Measurements from ENCODE around the gene ANKRD18A. TPM values are rescaled to one million over a fixed set of nuclear protein-coding genes. Genes with fewer than 3 reads are reported as not detected.
"Not testable (repeated sequence)": the region's sequence is repeated elsewhere in the genome, so short reads cannot be mapped to it uniquely, and the experiment has no call there.

Gene ANKRD18A
- total and polyA plus RNA-seq, 2 experiments from 2014 or later = 0.53 to 0.59 TPM

GRCh38 chr9:38580112-38580511, 40.3 kb downstream of the ANKRD18A start:
- DNase-seq (ENCODE audit: low spot score); H3K79me2 ChIP-seq; H3K4me3 ChIP-seq; H4K20me1 ChIP-seq (ENCODE audit: insufficient read depth, poor library complexity, severe bottlenecking); H3K4me2 ChIP-seq; H2AFZ ChIP-seq; H3K9me2 ChIP-seq (replicated peaks; ENCODE audit: insufficient read depth); H3K27ac ChIP-seq; H3K4me1 ChIP-seq (ENCODE audit: insufficient read depth); H3K27me3 ChIP-seq; H3K9me3 ChIP-seq (ENCODE audit: low read depth); H3K36me3 ChIP-seq (replicated peaks; ENCODE audit: insufficient read depth, low read depth): not testable (repeated sequence)
- WGBS (ENCODE audit: low lambda C conversion rate, missing lambda C conversion rate) = 92% methylated on average over 3 of the region's 3 CpGs

GRCh38 chr9:38576181-38576580, 44.2 kb downstream of the ANKRD18A start:
- H3K4me1 ChIP-seq (ENCODE audit: insufficient read depth); H3K27me3 ChIP-seq; H3K36me3 ChIP-seq (replicated peaks; ENCODE audit: insufficient read depth, low read depth); DNase-seq (ENCODE audit: low spot score); H3K9me2 ChIP-seq (replicated peaks; ENCODE audit: insufficient read depth); H3K9me3 ChIP-seq (ENCODE audit: low read depth); H3K79me2 ChIP-seq; H3K4me2 ChIP-seq; H4K20me1 ChIP-seq (ENCODE audit: insufficient read depth, poor library complexity, severe bottlenecking); H3K27ac ChIP-seq; H2AFZ ChIP-seq; H3K4me3 ChIP-seq: not testable (repeated sequence)
- 63% methylated on average over 1 of the region's 1 CpG for WGBS (ENCODE audit: low lambda C conversion rate, missing lambda C conversion rate)

- not testable (repeated sequence) for H3K36me3 ChIP-seq (replicated peaks; ENCODE audit: insufficient read depth, low read depth); H3K4me1 ChIP-seq (ENCODE audit: insufficient read depth); H3K9me3 ChIP-seq (ENCODE audit: low read depth); H3K27me3 ChIP-seq; H3K4me3 ChIP-seq; DNase-seq (ENCODE audit: low spot score); H3K79me2 ChIP-seq; H3K4me2 ChIP-seq; H3K9me2 ChIP-seq (replicated peaks; ENCODE audit: insufficient read depth); H4K20me1 ChIP-seq (ENCODE audit: insufficient read depth, poor library complexity, severe bottlenecking); H2AFZ ChIP-seq
- peak overlapping the region; percentile 54 for H3K27ac ChIP-seq
- 87% methylated on average over 1 of the region's 1 CpG for WGBS (ENCODE audit: low lambda C conversion rate, missing lambda C conversion rate)
Observed at GRCh38 chr9:38566048-38566447, 54.3 kb downstream of the ANKRD18A start.

GRCh38 chr9:38565178-38565577, 55.2 kb downstream of the ANKRD18A start:
- not testable (repeated sequence) for H3K4me3 ChIP-seq; H2AFZ ChIP-seq; H3K9me2 ChIP-seq (replicated peaks; ENCODE audit: insufficient read depth); H4K20me1 ChIP-seq (ENCODE audit: insufficient read depth, poor library complexity, severe bottlenecking); H3K4me1 ChIP-seq (ENCODE audit: insufficient read depth); H3K27me3 ChIP-seq; H3K79me2 ChIP-seq; H3K4me2 ChIP-seq; H3K36me3 ChIP-seq (replicated peaks; ENCODE audit: insufficient read depth, low read depth); H3K9me3 ChIP-seq (ENCODE audit: low read depth); DNase-seq (ENCODE audit: low spot score)
- 83% methylated on average over 1 of the region's 4 CpGs for WGBS (ENCODE audit: low lambda C conversion rate, missing lambda C conversion rate)
- peak overlapping the region; percentile 54 for H3K27ac ChIP-seq

GRCh38 chr9:38563911-38564310, 56.5 kb downstream of the ANKRD18A start:
- not testable (repeated sequence) for DNase-seq (ENCODE audit: low spot score); H3K9me2 ChIP-seq (replicated peaks; ENCODE audit: insufficient read depth); H3K79me2 ChIP-seq; H3K4me1 ChIP-seq (ENCODE audit: insufficient read depth); H4K20me1 ChIP-seq (ENCODE audit: insufficient read depth, poor library complexity, severe bottlenecking); H2AFZ ChIP-seq; H3K36me3 ChIP-seq (replicated peaks; ENCODE audit: insufficient read depth, low read depth); H3K27me3 ChIP-seq; H3K27ac ChIP-seq; H3K4me2 ChIP-seq; H3K9me3 ChIP-seq (ENCODE audit: low read depth); H3K4me3 ChIP-seq
- 83% methylated on average over 1 of the region's 1 CpG for WGBS (ENCODE audit: low lambda C conversion rate, missing lambda C conversion rate)

- H3K9me2 ChIP-seq (replicated peaks; ENCODE audit: insufficient read depth); H2AFZ ChIP-seq; H3K4me3 ChIP-seq; H3K4me2 ChIP-seq; H3K36me3 ChIP-seq (replicated peaks; ENCODE audit: insufficient read depth, low read depth); H3K27ac ChIP-seq; H3K9me3 ChIP-seq (ENCODE audit: low read depth); DNase-seq (ENCODE audit: low spot score); H3K4me1 ChIP-seq (ENCODE audit: insufficient read depth); H3K27me3 ChIP-seq; H4K20me1 ChIP-seq (ENCODE audit: insufficient read depth, poor library complexity, severe bottlenecking); H3K79me2 ChIP-seq: not testable (repeated sequence)
- 59% methylated on average over 2 of the region's 2 CpGs for whole genome bisulfite sequencing (ENCODE audit: low lambda C conversion rate, missing lambda C conversion rate)
Observed at GRCh38 chr9:38561134-38561533, 59.3 kb downstream of the ANKRD18A start.

GRCh38 chr9:38559172-38559571, 61.2 kb downstream of the ANKRD18A start:
- H3K4me2 ChIP-seq; H3K36me3 ChIP-seq (replicated peaks; ENCODE audit: insufficient read depth, low read depth); H3K4me3 ChIP-seq; DNase-seq (ENCODE audit: low spot score); H3K4me1 ChIP-seq (ENCODE audit: insufficient read depth); H3K27me3 ChIP-seq; H2AFZ ChIP-seq; H3K9me2 ChIP-seq (replicated peaks; ENCODE audit: insufficient read depth); H3K9me3 ChIP-seq (ENCODE audit: low read depth); H4K20me1 ChIP-seq (ENCODE audit: insufficient read depth, poor library complexity, severe bottlenecking); H3K79me2 ChIP-seq; H3K27ac ChIP-seq: not testable (repeated sequence)
- 87% methylated on average over 3 of the region's 3 CpGs for WGBS (ENCODE audit: low lambda C conversion rate, missing lambda C conversion rate)

GRCh38 chr9:38557746-38558145, 62.6 kb downstream of the ANKRD18A start:
- H3K9me2 ChIP-seq (replicated peaks; ENCODE audit: insufficient read depth); DNase-seq (ENCODE audit: low spot score); H3K27ac ChIP-seq; H3K9me3 ChIP-seq (ENCODE audit: low read depth); H3K4me1 ChIP-seq (ENCODE audit: insufficient read depth); H2AFZ ChIP-seq; H3K27me3 ChIP-seq; H4K20me1 ChIP-seq (ENCODE audit: insufficient read depth, poor library complexity, severe bottlenecking); H3K36me3 ChIP-seq (replicated peaks; ENCODE audit: insufficient read depth, low read depth); H3K79me2 ChIP-seq; H3K4me3 ChIP-seq; H3K4me2 ChIP-seq: not testable (repeated sequence)
- WGBS (ENCODE audit: low lambda C conversion rate, missing lambda C conversion rate) = 86% methylated on average over 1 of the region's 1 CpG

GRCh38 chr9:38554966-38555365, 65.4 kb downstream of the ANKRD18A start:
- H3K27me3 ChIP-seq; H3K4me3 ChIP-seq; H3K27ac ChIP-seq; H3K4me2 ChIP-seq; H2AFZ ChIP-seq; H3K79me2 ChIP-seq; H3K4me1 ChIP-seq (ENCODE audit: insufficient read depth); H4K20me1 ChIP-seq (ENCODE audit: insufficient read depth, poor library complexity, severe bottlenecking); H3K36me3 ChIP-seq (replicated peaks; ENCODE audit: insufficient read depth, low read depth); H3K9me2 ChIP-seq (replicated peaks; ENCODE audit: insufficient read depth); H3K9me3 ChIP-seq (ENCODE audit: low read depth); DNase-seq (ENCODE audit: low spot score): not testable (repeated sequence)
- WGBS (ENCODE audit: low lambda C conversion rate, missing lambda C conversion rate) = 74% methylated on average over 2 of the region's 2 CpGs

Measured in hepatocyte (in vitro differentiated cells).